KOPT-K1 (cell line): ENCODE data around the gene GRAPL.
"Not testable (repeated sequence)": the region's sequence is repeated elsewhere in the genome, so short reads cannot be mapped to it uniquely, and the experiment has no call there.

Experiments used
- H3K27ac ChIP-seq: fragments of 200-600 bp; sonication (generic); 2 replicates; pipeline ENCODE4 v1.5.1; 2016; ENCODE audit warnings: antibody characterized with exemption, mild to moderate bottlenecking, low read depth, low read length; ENCODE audit not compliant: poor library complexity, severe bottlenecking
- H3K36me3 ChIP-seq: fragments of 200-600 bp; sonication (generic); 2 replicates; pipeline ENCODE4 v1.5.1; 2017; ENCODE audit warnings: antibody characterized with exemption, mild to moderate bottlenecking, low read length, moderate library complexity; ENCODE audit not compliant: insufficient read depth
- H3K9me3 ChIP-seq: fragments of 200-600 bp; sonication (generic); 2 replicates; pipeline ENCODE4 v1.5.1; 2017; ENCODE audit warnings: antibody characterized with exemption, low read length, mild to moderate bottlenecking; ENCODE audit not compliant: insufficient read depth, poor library complexity, severe bottlenecking

GRAPL gene

GRCh38 chr17:19203429-19203828 lies 76.0 kb downstream of the GRAPL start:
- not testable (repeated sequence) for H3K27ac ChIP-seq

More at GRCh38 chr17:19203429-19203828, 76.0 kb downstream of the GRAPL start:
- not testable (repeated sequence) for H3K9me3 ChIP-seq, H3K36me3 ChIP-seq
